H1 (cell line): Measurements from ENCODE around the gene RNASET2. TPM values are rescaled to one million over a fixed set of nuclear protein-coding genes. Genes with fewer than 3 reads are reported as not detected.

Experiments used
- CTBP2 ChIP-seq: IDR thresholded peaks from 2 replicates; pipeline ENCODE4 v1.7.0; 2011; ENCODE audit warnings: borderline replicate concordance, mild to moderate bottlenecking, moderate library complexity, mixed read lengths, low read length; ENCODE audit not compliant: insufficient read depth, insufficient read length
- CTCF ChIP-seq, 3 experiments: IDR thresholded peaks; 1 replicate in 2 of 3; 2 replicates in 1 of 3; pipeline versions ENCODE4 v1.5.1 to v1.6.1; 2011; ENCODE audit warnings: low read length in 3 of 3, mild to moderate bottlenecking in 3 of 3, inconsistent platforms in 2 of 3, low read depth in 1 of 3, moderate library complexity in 1 of 3; ENCODE audit not compliant: insufficient read depth in 1 of 3; ENCODE audit errors: control extremely low read depth in 1 of 3
- EZH2 ChIP-seq: fragments of 200-600 bp; sonication (generic); IDR thresholded peaks from 2 replicates; pipeline ENCODE4 v1.7.1; 2012; ENCODE audit warnings: low read depth, mild to moderate bottlenecking, moderate library complexity, low read length, inconsistent platforms; ENCODE audit not compliant: severe bottlenecking
- FOSL1 ChIP-seq: IDR thresholded peaks from 2 replicates; pipeline ENCODE4 v1.6.1; 2011; ENCODE audit warnings: mild to moderate bottlenecking, low read depth, low read length, moderate library complexity; ENCODE audit not compliant: insufficient read depth
- GTF2F1 ChIP-seq: IDR thresholded peaks from 2 replicates; pipeline ENCODE4 v1.6.1; 2012; ENCODE audit warnings: low read depth, low read length, improper control_type of control experiment, borderline replicate concordance
- HDAC6 ChIP-seq: IDR thresholded peaks from one replicate; pipeline ENCODE4 v1.7.1; 2012; ENCODE audit warnings: low read depth, mild to moderate bottlenecking, inconsistent platforms, low read length, moderate library complexity
- JUND ChIP-seq: IDR thresholded peaks from 2 replicates; pipeline ENCODE4 v1.6.1; 2011; ENCODE audit warnings: mild to moderate bottlenecking, improper control_type of control experiment, low read length
- KDM4A ChIP-seq: IDR thresholded peaks from one replicate; pipeline ENCODE4 v1.7.1; 2012; ENCODE audit warnings: low read depth, mild to moderate bottlenecking, moderate library complexity, low read length, inconsistent platforms; ENCODE audit not compliant: severe bottlenecking
- NRF1 ChIP-seq: IDR thresholded peaks from 2 replicates; pipeline ENCODE4 v1.6.1; 2011; ENCODE audit warnings: mild to moderate bottlenecking, low read depth, low read length, improper control_type of control experiment
- POLR2A ChIP-seq, 2 experiments: IDR thresholded peaks; 1 replicate in 1 of 2; 2 replicates in 1 of 2; pipeline ENCODE4 v1.6.1; 2011; ENCODE audit warnings: low read depth in 2 of 2, low read length in 2 of 2, mild to moderate bottlenecking in 2 of 2; ENCODE audit errors: control extremely low read depth in 1 of 2
- POLR2AphosphoS5 ChIP-seq: IDR thresholded peaks from 2 replicates; pipeline ENCODE4 v1.6.1; 2011; ENCODE audit warnings: low read depth, low read length
- POU5F1 ChIP-seq: IDR thresholded peaks from 2 replicates; pipeline ENCODE4 v1.6.1; 2011; ENCODE audit warnings: low read depth, mild to moderate bottlenecking, low read length, moderate library complexity
- RXRA ChIP-seq: IDR thresholded peaks from 2 replicates; pipeline ENCODE4 v1.6.1; 2011; ENCODE audit warnings: low read depth, mild to moderate bottlenecking, low read length, moderate library complexity; ENCODE audit not compliant: insufficient read depth
- SIN3A ChIP-seq, 2 experiments: IDR thresholded peaks in 1 of 2; conservative IDR thresholded peaks in 1 of 2; 2 replicates each; pipeline ENCODE4 v1.6.1; 2011 to 2012; ENCODE audit warnings: low read length in 2 of 2, improper control_type of control experiment in 1 of 2, low read depth in 1 of 2, mild to moderate bottlenecking in 1 of 2
- SP1 ChIP-seq: IDR thresholded peaks from 2 replicates; pipeline ENCODE4 v1.6.1; 2011; ENCODE audit warnings: low read depth, low read length
- SP2 ChIP-seq: IDR thresholded peaks from 2 replicates; pipeline ENCODE4 v1.6.1; 2012; ENCODE audit warnings: mild to moderate bottlenecking, low read length, inconsistent platforms
- SP4 ChIP-seq: IDR thresholded peaks from 2 replicates; pipeline ENCODE4 v1.6.1; 2012; ENCODE audit warnings: low read length, inconsistent platforms
- SRF ChIP-seq: IDR thresholded peaks from 2 replicates; pipeline ENCODE4 v1.6.1; 2011; ENCODE audit warnings: mild to moderate bottlenecking, low read depth, low read length, moderate library complexity
- TBP ChIP-seq: IDR thresholded peaks from 2 replicates; pipeline ENCODE4 v1.6.1; 2011; ENCODE audit warnings: low read depth, low read length, improper control_type of control experiment
- polyA plus RNA-seq, 7 experiments: library from polyadenylated mRNA; depleted of rRNA in 3 of 7; stranded (reverse) in 5 of 7; unstranded in 2 of 7; fragments of >200 nt in 5 of 7; fragments of 200-250 nt in 2 of 7; gene quantifications; 1 replicate in 5 of 7; 2 replicates in 1 of 7; 4 replicates in 1 of 7; pipeline versions ENCODE4 v1.2.1 to v1.2.3, GENCODE V29; 2011 to 2013; ENCODE audit warnings: missing spikeins in 2 of 7, mixed read lengths in 2 of 7
- total RNA-seq: library from RNA; stranded (reverse); fragmentation: NEBNext Ultra II Directional; extraction: Animal tissue kit (Norgen Biotek cat#: 25700); gene quantifications from 2 replicates; pipeline ENCODE4 v1.2.1, GENCODE V29; 2021
- TF ChIP-seq, protein P1 (sequence below): IDR thresholded peaks from 2 replicates; pipeline ENCODE4 v1.6.1; 2012; ENCODE audit warnings: low read length, inconsistent platforms

RNASET2 gene
- total and polyA plus RNA-seq, 2 of the 8 experiments (the other 6 are each of a cell fraction or from before 2014, with no cell fraction given): 15.7 to 22.9 TPM

DNA sequence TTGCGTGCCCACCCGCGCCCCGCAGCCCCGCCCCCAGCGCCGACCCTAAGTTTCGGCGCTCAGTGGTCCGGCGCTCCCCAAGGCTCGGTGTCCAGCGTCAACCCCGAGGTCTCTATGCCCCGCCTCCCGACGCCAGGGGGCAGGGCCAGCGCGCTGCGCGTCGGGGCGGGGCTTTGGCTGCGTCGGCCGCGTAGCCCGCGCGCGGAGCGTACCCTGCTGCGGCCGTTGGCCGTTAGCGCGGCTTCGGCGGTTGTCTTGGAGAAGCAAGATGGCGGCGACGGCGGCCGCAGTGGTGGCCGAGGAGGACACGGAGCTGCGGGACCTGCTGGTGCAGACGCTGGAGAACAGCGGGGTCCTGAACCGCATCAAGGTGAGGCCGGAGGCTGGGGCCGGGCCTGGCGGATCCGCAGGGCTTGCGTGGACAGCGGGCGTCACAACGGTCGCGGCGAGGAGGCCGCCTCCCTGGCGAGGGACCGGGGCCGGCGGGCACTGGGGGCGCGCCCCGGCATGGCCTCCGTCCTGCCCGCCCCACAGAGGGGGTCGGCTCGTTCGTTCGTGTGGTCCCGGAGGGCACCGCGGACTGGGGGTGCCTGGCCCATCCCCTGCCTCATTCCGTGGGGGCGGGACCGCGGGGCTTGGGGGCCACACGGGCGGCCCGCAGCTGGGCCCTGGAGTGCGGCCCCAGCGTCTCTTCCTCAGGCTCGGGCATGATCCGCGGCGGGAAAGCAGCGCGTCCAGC, 43.0 kb upstream of the RNASET2 start, which contains the start of gene CEP43 (continued):
- TF ChIP-seq SP1 (0 out of 2 replicates have a peak, but pooled peaks have one; percentile 12), SP2 (no peak), CTCF (IDR thresholded peaks at IDR 0.05; ENCODE audit: control extremely low read depth in 1 of 3, insufficient read depth in 1 of 3, low read depth in 1 of 3, low read length in 3 of 3) (no peak), TBP (peak; percentile 57), SP4 (no peak; the same call in 1 of the 2 replicates), GTF2F1 (no peak), FOSL1 (peak; percentile 84; the same call in 1 of the 2 replicates), SIN3A (conservative IDR thresholded peaks at IDR 0.05 in 1 of 2, IDR thresholded peaks at IDR 0.05 in 1 of 2; ENCODE audit: low read depth in 1 of 2, low read length in 2 of 2) (peak in 1 of 2 experiments; percentile 95; a peak in 2 of 4 replicates), NRF1 (no peak), RXRA (no peak), HDAC6 (no peak), CTBP2 (no peak), JUND (no peak), POU5F1 (no peak), EZH2 (no peak), POLR2A (IDR thresholded peaks at IDR 0.05; ENCODE audit: control extremely low read depth in 1 of 2, low read depth in 2 of 2, low read length in 2 of 2) (peak; percentile 47 to 84), POLR2AphosphoS5 (no peak), KDM4A (peak; percentile 21), SRF (0 out of 2 replicates have a peak, but pooled peaks have one; percentile 7)
- TF ChIP-seq, protein P1, sequence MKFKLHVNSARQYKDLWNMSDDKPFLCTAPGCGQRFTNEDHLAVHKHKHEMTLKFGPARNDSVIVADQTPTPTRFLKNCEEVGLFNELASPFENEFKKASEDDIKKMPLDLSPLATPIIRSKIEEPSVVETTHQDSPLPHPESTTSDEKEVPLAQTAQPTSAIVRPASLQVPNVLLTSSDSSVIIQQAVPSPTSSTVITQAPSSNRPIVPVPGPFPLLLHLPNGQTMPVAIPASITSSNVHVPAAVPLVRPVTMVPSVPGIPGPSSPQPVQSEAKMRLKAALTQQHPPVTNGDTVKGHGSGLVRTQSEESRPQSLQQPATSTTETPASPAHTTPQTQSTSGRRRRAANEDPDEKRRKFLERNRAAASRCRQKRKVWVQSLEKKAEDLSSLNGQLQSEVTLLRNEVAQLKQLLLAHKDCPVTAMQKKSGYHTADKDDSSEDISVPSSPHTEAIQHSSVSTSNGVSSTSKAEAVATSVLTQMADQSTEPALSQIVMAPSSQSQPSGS: no peak
